K562 (cell line): Measurements from ENCODE around the gene ERF. TPM values are rescaled to one million over a fixed set of nuclear protein-coding genes. Genes with fewer than 3 reads are reported as not detected.

Experiments used
- BCL6 ChIP-seq: fragments of 250-450 bp; sonication (Bioruptor Pico); IDR thresholded peaks from 2 replicates; pipeline ENCODE4 v1.4.0; 2020
- BRD4 ChIP-seq: fragments of 200-600 bp; sonication (generic); IDR thresholded peaks from 2 replicates; pipeline ENCODE4 v1.6.1; 2017; ENCODE audit warnings: inconsistent platforms
- ELF4 ChIP-seq: fragments of 450-650 bp; formaldehyde crosslinking; IDR thresholded peaks from 2 replicates; pipeline ENCODE4 v1.4.0; 2022; ENCODE audit warnings: missing genetic modification characterization
- GTF2E2 ChIP-seq: fragments of 200-800 bp; sonication (Bioruptor generic); IDR thresholded peaks from 2 replicates; pipeline ENCODE4 v1.6.1; 2016; ENCODE audit warnings: missing genetic modification characterization, missing compliant biosample characterization
- MTF1 ChIP-seq: fragments of 250-450 bp; sonication (Bioruptor Pico); IDR thresholded peaks from 2 replicates; pipeline ENCODE4 v1.9.0; 2021; ENCODE audit warnings: moderate library complexity, mild to moderate bottlenecking, inconsistent platforms, borderline replicate concordance
- NCOA1 ChIP-seq: fragments of 450-650 bp; IDR thresholded peaks from 2 replicates; pipeline ENCODE4 v1.6.1; 2016; ENCODE audit warnings: low read depth
- NCOA6 ChIP-seq: fragments of 450-650 bp; IDR thresholded peaks from 2 replicates; pipeline ENCODE4 v1.6.1; 2017; ENCODE audit warnings: mild to moderate bottlenecking
- NFYB ChIP-seq: IDR thresholded peaks from 2 replicates; pipeline ENCODE4 v1.6.1; 2011; ENCODE audit warnings: mild to moderate bottlenecking, moderate library complexity; ENCODE audit not compliant: insufficient read length; ENCODE audit errors: extremely low read depth
- OTX1 ChIP-seq: fragments of 450-650 bp; formaldehyde crosslinking; IDR thresholded peaks from 2 replicates; pipeline ENCODE4 v1.4.0; 2022; ENCODE audit warnings: mild to moderate bottlenecking
- PHTF2 ChIP-seq: fragments of 250-450 bp; sonication (Bioruptor Pico); IDR thresholded peaks from 2 replicates; pipeline ENCODE4 v1.5.0; 2021; ENCODE audit warnings: mild to moderate bottlenecking
- POLR2G ChIP-seq: fragments of 200-400 bp; formaldehyde crosslinking; IDR thresholded peaks from 2 replicates; pipeline ENCODE4 v1.6.1; 2017; ENCODE audit warnings: low read depth, mild to moderate bottlenecking, antibody characterized with exemption, low read length, moderate library complexity
- SETDB1 ChIP-seq: IDR thresholded peaks from one replicate; pipeline ENCODE4 v1.6.1; 2012; ENCODE audit warnings: low read length, control low read depth, inconsistent platforms
- SMAD3 ChIP-seq: fragments of 450-650 bp; formaldehyde crosslinking; conservative IDR thresholded peaks from 2 replicates; pipeline ENCODE4 v1.4.0; 2020; ENCODE audit warnings: mild to moderate bottlenecking
- SMARCA5 ChIP-seq: fragments of 450-650 bp; IDR thresholded peaks from 2 replicates; pipeline ENCODE4 v1.6.1; 2016
- TCFL5 ChIP-seq: fragments of 250-450 bp; sonication (Bioruptor Pico); conservative IDR thresholded peaks from 2 replicates; pipeline ENCODE4 v1.6.1; 2021; ENCODE audit warnings: mild to moderate bottlenecking, moderate library complexity, matching md5 sums
- TFAP4 ChIP-seq: sonication (generic); formaldehyde crosslinking; IDR thresholded peaks from 2 replicates; pipeline ENCODE4 v1.8.0; 2022; ENCODE audit warnings: missing genetic modification reagents, mild to moderate bottlenecking, moderate library complexity, borderline replicate concordance
- TGIF2 ChIP-seq: sonication (generic); formaldehyde crosslinking; IDR thresholded peaks from 2 replicates; pipeline ENCODE4 v1.8.1; 2022; ENCODE audit warnings: mild to moderate bottlenecking, missing genetic modification reagents, moderate library complexity
- ZBTB8A ChIP-seq: fragments of 450-650 bp; IDR thresholded peaks from 2 replicates; pipeline ENCODE4 v1.6.1; 2018; ENCODE audit warnings: mild to moderate bottlenecking, moderate library complexity; ENCODE audit not compliant: partially characterized antibody
- ZEB2 ChIP-seq: fragments of 450-650 bp; IDR thresholded peaks from 2 replicates; pipeline ENCODE4 v1.6.1; 2016
- ZNF133 ChIP-seq: fragments of 250-450 bp; sonication (Bioruptor Pico); IDR thresholded peaks from 2 replicates; pipeline ENCODE4 v1.4.0; 2020; ENCODE audit warnings: mild to moderate bottlenecking
- ZNF512 ChIP-seq: IDR thresholded peaks from 2 replicates; pipeline ENCODE4 v1.6.1; 2016; ENCODE audit warnings: missing genetic modification characterization, missing compliant biosample characterization
- polyA plus RNA-seq, 8 experiments: library from polyadenylated mRNA; depleted of rRNA in 4 of 8; stranded (reverse) in 5 of 8; unstranded in 3 of 8; fragments of >200 nt; fragmentation: Nextera tagmentation in 2 of 8; fragmentation: Illumina TruSeq in 1 of 8; extraction: Ambion mirVana in 2 of 8; extraction: Trizol in 1 of 8; gene quantifications; 2 replicates each; pipeline versions ENCODE4 v1.2.1 to v1.2.3, GENCODE V29; 2011 to 2014; ENCODE audit warnings: inconsistent platforms in 1 of 8, missing spikeins in 1 of 8
- total RNA-seq, 7 experiments: library from RNA; depleted of rRNA in 6 of 7; stranded (reverse); fragments of >200 nt in 6 of 7; fragmentation: Illumina TruSeq in 2 of 7; extraction: Trizol in 2 of 7; gene quantifications; 2 replicates each; pipeline versions ENCODE4 v1.2.1 to v1.2.3, GENCODE V29; 2011 to 2021; ENCODE audit warnings: low replicate concordance in 1 of 7
- TF ChIP-seq, protein P1 (sequence below): sonication (generic); formaldehyde crosslinking; IDR thresholded peaks from 2 replicates; pipeline ENCODE4 v1.8.0; 2023; ENCODE audit warnings: mild to moderate bottlenecking, missing genetic modification reagents

Gene ERF
- total and polyA plus RNA-seq, 9 of the 15 experiments (the other 6 are each of a cell fraction or from before 2014, with no cell fraction given): 0.03 to 75.4 (median 27.0) TPM

- TF ChIP-seq ZNF512: no peak
- peak; percentile 85 for TF ChIP-seq ELF4 (CRISPR knock-in tag)
- no peak for TF ChIP-seq ZNF133 (CRISPR knock-in tag)
- no peak for TF ChIP-seq SMAD3 (CRISPR knock-in tag)
- no peak for TF ChIP-seq TGIF2 (CRISPR knock-in tag)
- TF ChIP-seq POLR2G: peak; percentile 7; the same call in 1 of the 2 replicates
- TF ChIP-seq NCOA1: peak; percentile 37
- TF ChIP-seq SMARCA5: 0 out of 2 replicates have a peak, but pooled peaks have one; percentile 44
- no peak for TF ChIP-seq SETDB1
- TF ChIP-seq BRD4: no peak
- TF ChIP-seq TFAP4 (CRISPR knock-in tag): 0 out of 2 replicates have a peak, but pooled peaks have one; percentile 10
- no peak for TF ChIP-seq TCFL5 (CRISPR knock-in tag)
- peak; percentile 79; the same call in 1 of the 2 replicates for TF ChIP-seq OTX1 (CRISPR knock-in tag)
- TF ChIP-seq ZEB2: peak; percentile 79
- TF ChIP-seq PHTF2: no peak
- TF ChIP-seq BCL6: no peak
- TF ChIP-seq NCOA6: no peak
- TF ChIP-seq ZBTB8A: no peak
- TF ChIP-seq GTF2E2 (tag): 0 out of 2 replicates have a peak, but pooled peaks have one; percentile 47
- TF ChIP-seq, protein P1, sequence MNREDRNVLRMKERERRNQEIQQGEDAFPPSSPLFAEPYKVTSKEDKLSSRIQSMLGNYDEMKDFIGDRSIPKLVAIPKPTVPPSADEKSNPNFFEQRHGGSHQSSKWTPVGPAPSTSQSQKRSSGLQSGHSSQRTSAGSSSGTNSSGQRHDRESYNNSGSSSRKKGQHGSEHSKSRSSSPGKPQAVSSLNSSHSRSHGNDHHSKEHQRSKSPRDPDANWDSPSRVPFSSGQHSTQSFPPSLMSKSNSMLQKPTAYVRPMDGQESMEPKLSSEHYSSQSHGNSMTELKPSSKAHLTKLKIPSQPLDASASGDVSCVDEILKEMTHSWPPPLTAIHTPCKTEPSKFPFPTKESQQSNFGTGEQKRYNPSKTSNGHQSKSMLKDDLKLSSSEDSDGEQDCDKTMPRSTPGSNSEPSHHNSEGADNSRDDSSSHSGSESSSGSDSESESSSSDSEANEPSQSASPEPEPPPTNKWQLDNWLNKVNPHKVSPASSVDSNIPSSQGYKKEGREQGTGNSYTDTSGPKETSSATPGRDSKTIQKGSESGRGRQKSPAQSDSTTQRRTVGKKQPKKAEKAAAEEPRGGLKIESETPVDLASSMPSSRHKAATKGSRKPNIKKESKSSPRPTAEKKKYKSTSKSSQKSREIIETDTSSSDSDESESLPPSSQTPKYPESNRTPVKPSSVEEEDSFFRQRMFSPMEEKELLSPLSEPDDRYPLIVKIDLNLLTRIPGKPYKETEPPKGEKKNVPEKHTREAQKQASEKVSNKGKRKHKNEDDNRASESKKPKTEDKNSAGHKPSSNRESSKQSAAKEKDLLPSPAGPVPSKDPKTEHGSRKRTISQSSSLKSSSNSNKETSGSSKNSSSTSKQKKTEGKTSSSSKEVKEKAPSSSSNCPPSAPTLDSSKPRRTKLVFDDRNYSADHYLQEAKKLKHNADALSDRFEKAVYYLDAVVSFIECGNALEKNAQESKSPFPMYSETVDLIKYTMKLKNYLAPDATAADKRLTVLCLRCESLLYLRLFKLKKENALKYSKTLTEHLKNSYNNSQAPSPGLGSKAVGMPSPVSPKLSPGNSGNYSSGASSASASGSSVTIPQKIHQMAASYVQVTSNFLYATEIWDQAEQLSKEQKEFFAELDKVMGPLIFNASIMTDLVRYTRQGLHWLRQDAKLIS (CRISPR knock-in tag): peak; percentile 27; the same call in 1 of the 2 replicates
- no peak for TF ChIP-seq NFYB
- no peak for TF ChIP-seq MTF1 (CRISPR knock-in tag)
Measured at GRCh38 chr19:42269478-42270345, 14.8 kb upstream of the ERF start (continued).
